GM23338 (cell line): ENCODE data around the gene ANO1. TPM values are rescaled to one million over a fixed set of nuclear protein-coding genes. Genes with fewer than 3 reads are reported as not detected.

ENCODE experiments used
- ATAC-seq: fragments of 200-7000 bp; cut with Tn5 transposase; 3 replicates; pipeline ENCODE4 v1.9.1; 2020
- DNase-seq: peaks from one replicate; pipeline ENCODE4 v3.0.0-alpha.2; 2015; ENCODE audit warnings: low spot score
- H2AFZ ChIP-seq: fragments of 200-600 bp; sonication (generic); 2 replicates; pipeline ENCODE4 v1.8.0; 2016; ENCODE audit warnings: antibody characterized with exemption, mild to moderate bottlenecking, moderate library complexity
- H3F3A ChIP-seq: fragments of 200-600 bp; sonication (generic); replicated peaks from 2 replicates; pipeline ENCODE4 v1.8.0; 2017; ENCODE audit warnings: antibody characterized with exemption, mixed run types, low read depth
- H3K27ac ChIP-seq: fragments of 200-600 bp; sonication (generic); 2 replicates; pipeline ENCODE4 v1.6.1; 2016; ENCODE audit warnings: low read depth
- H3K27me3 ChIP-seq: fragments of 200-600 bp; sonication (generic); 2 replicates; pipeline ENCODE4 v1.8.0; 2016; ENCODE audit warnings: mild to moderate bottlenecking, mixed run types, moderate library complexity; ENCODE audit not compliant: insufficient read depth
- H3K36me3 ChIP-seq: fragments of 200-600 bp; sonication (generic); 2 replicates; pipeline ENCODE4 v1.8.0; 2016; ENCODE audit warnings: mild to moderate bottlenecking; ENCODE audit not compliant: insufficient read depth
- H3K4me1 ChIP-seq: fragments of 200-600 bp; sonication (generic); 2 replicates; pipeline ENCODE4 v1.8.0; 2016; ENCODE audit warnings: mild to moderate bottlenecking, moderate library complexity; ENCODE audit not compliant: insufficient read depth
- H3K4me2 ChIP-seq: fragments of 200-600 bp; sonication (generic); 2 replicates; pipeline ENCODE4 v1.7.1; 2017; ENCODE audit warnings: mixed run types
- H3K4me3 ChIP-seq: fragments of 200-600 bp; sonication (generic); 2 replicates; pipeline ENCODE4 v1.6.1; 2016; ENCODE audit warnings: mixed run types
- H3K79me2 ChIP-seq: fragments of 200-600 bp; sonication (generic); replicated peaks from 2 replicates; pipeline ENCODE4 v1.8.0; 2017; ENCODE audit warnings: mild to moderate bottlenecking; ENCODE audit not compliant: insufficient read depth
- H3K9me2 ChIP-seq: fragments of 200-600 bp; sonication (generic); 2 replicates; pipeline ENCODE4 v1.8.0; 2017; ENCODE audit not compliant: insufficient read depth
- H4K20me1 ChIP-seq: fragments of 200-600 bp; sonication (generic); replicated peaks from 2 replicates; pipeline ENCODE4 v1.8.0; 2017; ENCODE audit warnings: mild to moderate bottlenecking; ENCODE audit not compliant: insufficient read depth
- H3K27ac Mint-ChIP-seq: 2 replicates; pipeline ENCODE4 v1.8.0; 2020; ENCODE audit warnings: inconsistent platforms, mild to moderate bottlenecking, moderate library complexity, mixed read lengths
- H3K27me3 Mint-ChIP-seq: 3 replicates; pipeline ENCODE4 v1.8.0; 2022; ENCODE audit warnings: low read depth, mild to moderate bottlenecking, moderate library complexity, mixed read lengths, inconsistent platforms; ENCODE audit not compliant: insufficient read depth, poor library complexity
- H3K36me3 Mint-ChIP-seq: 3 replicates; pipeline ENCODE4 v1.8.0; 2021; ENCODE audit warnings: low read depth, mild to moderate bottlenecking, inconsistent platforms, moderate library complexity, mixed read lengths
- H3K4me1 Mint-ChIP-seq: 3 replicates; pipeline ENCODE4 v1.8.0; 2020; ENCODE audit warnings: mild to moderate bottlenecking, inconsistent platforms, mixed read lengths
- H3K4me3 Mint-ChIP-seq: 3 replicates; pipeline ENCODE4 v1.8.0; 2021; ENCODE audit warnings: moderate library complexity, mild to moderate bottlenecking, inconsistent platforms, mixed read lengths
- H3K9me3 Mint-ChIP-seq: 3 replicates; pipeline ENCODE4 v1.8.0; 2020; ENCODE audit warnings: moderate library complexity, mild to moderate bottlenecking, inconsistent platforms, mixed read lengths
- CREB1 ChIP-seq: fragments of 250-450 bp; sonication (Bioruptor Pico); IDR thresholded peaks from 2 replicates; pipeline ENCODE4 v1.5.0; 2020; ENCODE audit warnings: low read depth, mild to moderate bottlenecking, moderate library complexity
- CTCF ChIP-seq, 2 experiments: fragments of 200-600 bp in 1 of 2; sonication (generic) in 1 of 2; conservative IDR thresholded peaks; 2 replicates each; pipeline versions ENCODE4 v1.5.1 to v1.6.1; 2016 to 2017; ENCODE audit warnings: antibody characterized with exemption in 2 of 2, low read depth in 2 of 2, mild to moderate bottlenecking in 2 of 2, moderate library complexity in 1 of 2
- EZH2 ChIP-seq: fragments of 200-600 bp; sonication (generic); IDR thresholded peaks from one replicate; pipeline ENCODE4 v1.8.0; 2017; ENCODE audit warnings: antibody characterized with exemption, mild to moderate bottlenecking, low read depth; ENCODE audit not compliant: unreplicated experiment
- EZH2phosphoT487 ChIP-seq: fragments of 200-600 bp; sonication (generic); IDR thresholded peaks from one replicate; pipeline ENCODE4 v1.8.1; 2018; ENCODE audit warnings: antibody characterized with exemption; ENCODE audit not compliant: unreplicated experiment
- JUNB ChIP-seq: IDR thresholded peaks from one replicate; pipeline ENCODE4 v1.6.1; 2016; ENCODE audit warnings: antibody characterized with exemption; ENCODE audit not compliant: unreplicated experiment
- NANOG ChIP-seq: IDR thresholded peaks from 2 replicates; pipeline ENCODE4 v1.6.1; 2016; ENCODE audit warnings: antibody characterized with exemption, borderline replicate concordance
- POLR2AphosphoS5 ChIP-seq: IDR thresholded peaks from 2 replicates; pipeline ENCODE4 v1.6.1; 2016; ENCODE audit warnings: antibody characterized with exemption, low read depth
- STAT1 ChIP-seq: IDR thresholded peaks from one replicate; pipeline ENCODE4 v1.6.1; 2016; ENCODE audit warnings: antibody characterized with exemption; ENCODE audit not compliant: unreplicated experiment
- ZNF114 ChIP-seq: fragments of 250-450 bp; sonication (Bioruptor Pico); IDR thresholded peaks from 2 replicates; pipeline ENCODE4 v1.5.0; 2020; ENCODE audit warnings: mild to moderate bottlenecking, moderate library complexity
- ZNF331 ChIP-seq: fragments of 250-450 bp; sonication (Bioruptor Pico); IDR thresholded peaks from 2 replicates; pipeline ENCODE4 v1.5.0; 2020; ENCODE audit warnings: low read depth, mild to moderate bottlenecking, moderate library complexity
- polyA plus RNA-seq: library from polyadenylated mRNA; unstranded; fragments of >200 nt; fragmentation: Nextera tagmentation; extraction: Ambion mirVana; gene quantifications from 2 replicates; pipeline ENCODE4 v1.2.1, GENCODE V29; 2016
- total RNA-seq: library from RNA; depleted of rRNA; stranded (reverse); fragments of >200 nt; shearing (Covaris generic); gene quantifications from 2 replicates; pipeline ENCODE4 v1.2.3, GENCODE V29; 2014
- TF ChIP-seq, protein P1 (sequence below): IDR thresholded peaks from one replicate; pipeline ENCODE4 v1.6.1; 2018; ENCODE audit warnings: antibody characterized with exemption; ENCODE audit not compliant: unreplicated experiment
- TF ChIP-seq, protein P2 (sequence below): IDR thresholded peaks from 2 replicates; pipeline ENCODE4 v1.6.1; 2016; ENCODE audit warnings: antibody characterized with exemption

ANO1 gene
- total and polyA plus RNA-seq, 2 experiments from 2014 or later, result 1.4 to 3.4 TPM

- no peaks in the 10 kb centered on the region for H3K36me3 ChIP-seq
- Mint-ChIP-seq H3K27me3 (peaks cover 11% of the 10 kb centered on the region), H3K27ac (no peak overlapping the region), H3K36me3 (no peaks in the 10 kb centered on the region; the same call in 2 of the 3 replicates), H3K4me3 (no peak overlapping the region), H3K9me3 (no peaks in the 10 kb centered on the region), H3K4me1 (no peaks in the 10 kb centered on the region)
- TF ChIP-seq JUNB (no peak), ZNF114 (CRISPR knock-in tag) (no peak), STAT1 (no peak), ZNF331 (no peak)
- TF ChIP-seq, protein P1, sequence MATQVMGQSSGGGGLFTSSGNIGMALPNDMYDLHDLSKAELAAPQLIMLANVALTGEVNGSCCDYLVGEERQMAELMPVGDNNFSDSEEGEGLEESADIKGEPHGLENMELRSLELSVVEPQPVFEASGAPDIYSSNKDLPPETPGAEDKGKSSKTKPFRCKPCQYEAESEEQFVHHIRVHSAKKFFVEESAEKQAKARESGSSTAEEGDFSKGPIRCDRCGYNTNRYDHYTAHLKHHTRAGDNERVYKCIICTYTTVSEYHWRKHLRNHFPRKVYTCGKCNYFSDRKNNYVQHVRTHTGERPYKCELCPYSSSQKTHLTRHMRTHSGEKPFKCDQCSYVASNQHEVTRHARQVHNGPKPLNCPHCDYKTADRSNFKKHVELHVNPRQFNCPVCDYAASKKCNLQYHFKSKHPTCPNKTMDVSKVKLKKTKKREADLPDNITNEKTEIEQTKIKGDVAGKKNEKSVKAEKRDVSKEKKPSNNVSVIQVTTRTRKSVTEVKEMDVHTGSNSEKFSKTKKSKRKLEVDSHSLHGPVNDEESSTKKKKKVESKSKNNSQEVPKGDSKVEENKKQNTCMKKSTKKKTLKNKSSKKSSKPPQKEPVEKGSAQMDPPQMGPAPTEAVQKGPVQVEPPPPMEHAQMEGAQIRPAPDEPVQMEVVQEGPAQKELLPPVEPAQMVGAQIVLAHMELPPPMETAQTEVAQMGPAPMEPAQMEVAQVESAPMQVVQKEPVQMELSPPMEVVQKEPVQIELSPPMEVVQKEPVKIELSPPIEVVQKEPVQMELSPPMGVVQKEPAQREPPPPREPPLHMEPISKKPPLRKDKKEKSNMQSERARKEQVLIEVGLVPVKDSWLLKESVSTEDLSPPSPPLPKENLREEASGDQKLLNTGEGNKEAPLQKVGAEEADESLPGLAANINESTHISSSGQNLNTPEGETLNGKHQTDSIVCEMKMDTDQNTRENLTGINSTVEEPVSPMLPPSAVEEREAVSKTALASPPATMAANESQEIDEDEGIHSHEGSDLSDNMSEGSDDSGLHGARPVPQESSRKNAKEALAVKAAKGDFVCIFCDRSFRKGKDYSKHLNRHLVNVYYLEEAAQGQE, result no peak
- TF ChIP-seq, protein P2, sequence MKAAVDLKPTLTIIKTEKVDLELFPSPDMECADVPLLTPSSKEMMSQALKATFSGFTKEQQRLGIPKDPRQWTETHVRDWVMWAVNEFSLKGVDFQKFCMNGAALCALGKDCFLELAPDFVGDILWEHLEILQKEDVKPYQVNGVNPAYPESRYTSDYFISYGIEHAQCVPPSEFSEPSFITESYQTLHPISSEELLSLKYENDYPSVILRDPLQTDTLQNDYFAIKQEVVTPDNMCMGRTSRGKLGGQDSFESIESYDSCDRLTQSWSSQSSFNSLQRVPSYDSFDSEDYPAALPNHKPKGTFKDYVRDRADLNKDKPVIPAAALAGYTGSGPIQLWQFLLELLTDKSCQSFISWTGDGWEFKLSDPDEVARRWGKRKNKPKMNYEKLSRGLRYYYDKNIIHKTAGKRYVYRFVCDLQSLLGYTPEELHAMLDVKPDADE, result no peak
- H3K27ac ChIP-seq, result no peak overlapping the region
- no peaks in the 10 kb centered on the region for H3K9me2 ChIP-seq
- H3K4me3 ChIP-seq, result no peak overlapping the region
- DNase-seq, result no peak
- no peak overlapping the region for H2AFZ ChIP-seq
- H3F3A ChIP-seq, result no peaks in the 10 kb centered on the region
- no peaks in the 10 kb centered on the region for H4K20me1 ChIP-seq
- H3K79me2 ChIP-seq, result no peaks in the 10 kb centered on the region
- H3K4me2 ChIP-seq, result no peak overlapping the region
- H3K4me1 ChIP-seq, result no peaks in the 10 kb centered on the region
- no peak for ATAC-seq
- H3K27me3 ChIP-seq, result no peaks in the 10 kb centered on the region
Observed at GRCh38 chr11:70185348-70186055, 107.4 kb downstream of the ANO1 start.

DNA sequence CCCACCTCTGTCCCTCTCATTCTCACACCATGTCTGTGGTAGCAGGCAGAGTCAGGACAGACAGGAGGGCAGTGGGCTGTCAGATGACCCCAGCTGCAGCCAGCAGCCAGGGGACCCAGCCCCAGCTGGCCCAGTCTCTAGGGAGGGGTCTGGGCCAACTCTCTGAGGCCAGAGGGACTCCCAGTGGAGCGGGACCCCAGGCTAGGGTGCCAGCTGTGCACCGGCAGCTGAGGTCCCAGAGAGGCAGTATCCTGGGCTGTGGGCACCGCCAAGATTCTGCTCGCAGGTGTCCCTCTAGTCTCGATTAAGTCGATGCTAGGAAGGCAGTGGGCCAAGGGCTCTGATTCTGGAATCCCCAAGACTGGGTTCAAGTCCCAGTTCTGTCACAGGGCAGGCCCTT is 108.3 kb downstream of the ANO1 start:
- Histone ChIP-seq H3F3A (0 out of 2 replicates have a peak, but pooled peaks cover 3% of the 10 kb centered on the region), H4K20me1 (no peaks in the 10 kb centered on the region), H3K4me2 (no peak overlapping the region), H3K9me2 (no peaks in the 10 kb centered on the region), H3K4me3 (no peak overlapping the region), H3K36me3 (no peaks in the 10 kb centered on the region), H2AFZ (no peak overlapping the region), H3K4me1 (no peaks in the 10 kb centered on the region), H3K27ac (no peak overlapping the region), H3K27me3 (no peaks in the 10 kb centered on the region), H3K79me2 (no peaks in the 10 kb centered on the region)
- ATAC-seq (no peak), DNase-seq (no peak)
- Mint-ChIP-seq H3K27me3 (peaks cover 12% of the 10 kb centered on the region), H3K36me3 (no peaks in the 10 kb centered on the region; the same call in 2 of the 3 replicates), H3K4me3 (no peak overlapping the region), H3K27ac (no peak overlapping the region), H3K4me1 (peaks cover 2% of the 10 kb centered on the region; the same call in 1 of the 3 replicates), H3K9me3 (no peaks in the 10 kb centered on the region; the same call in 2 of the 3 replicates)
- TF ChIP-seq ZNF114 (CRISPR knock-in tag) (no peak), CREB1 (CRISPR knock-in tag) (no peak), POLR2AphosphoS5 (no peak), CTCF (conservative IDR thresholded peaks at IDR 0.05; ENCODE audit: low read depth in 2 of 2) (no peak), EZH2 (no peak), EZH2phosphoT487 (no peak), JUNB (no peak), ZNF331 (no peak), NANOG (no peak), STAT1 (no peak)
- TF ChIP-seq, protein P1, result no peak
- TF ChIP-seq, protein P2, result no peak
